Measurements from ENCODE around the gene PRELP.

The PRELP gene

DNA sequence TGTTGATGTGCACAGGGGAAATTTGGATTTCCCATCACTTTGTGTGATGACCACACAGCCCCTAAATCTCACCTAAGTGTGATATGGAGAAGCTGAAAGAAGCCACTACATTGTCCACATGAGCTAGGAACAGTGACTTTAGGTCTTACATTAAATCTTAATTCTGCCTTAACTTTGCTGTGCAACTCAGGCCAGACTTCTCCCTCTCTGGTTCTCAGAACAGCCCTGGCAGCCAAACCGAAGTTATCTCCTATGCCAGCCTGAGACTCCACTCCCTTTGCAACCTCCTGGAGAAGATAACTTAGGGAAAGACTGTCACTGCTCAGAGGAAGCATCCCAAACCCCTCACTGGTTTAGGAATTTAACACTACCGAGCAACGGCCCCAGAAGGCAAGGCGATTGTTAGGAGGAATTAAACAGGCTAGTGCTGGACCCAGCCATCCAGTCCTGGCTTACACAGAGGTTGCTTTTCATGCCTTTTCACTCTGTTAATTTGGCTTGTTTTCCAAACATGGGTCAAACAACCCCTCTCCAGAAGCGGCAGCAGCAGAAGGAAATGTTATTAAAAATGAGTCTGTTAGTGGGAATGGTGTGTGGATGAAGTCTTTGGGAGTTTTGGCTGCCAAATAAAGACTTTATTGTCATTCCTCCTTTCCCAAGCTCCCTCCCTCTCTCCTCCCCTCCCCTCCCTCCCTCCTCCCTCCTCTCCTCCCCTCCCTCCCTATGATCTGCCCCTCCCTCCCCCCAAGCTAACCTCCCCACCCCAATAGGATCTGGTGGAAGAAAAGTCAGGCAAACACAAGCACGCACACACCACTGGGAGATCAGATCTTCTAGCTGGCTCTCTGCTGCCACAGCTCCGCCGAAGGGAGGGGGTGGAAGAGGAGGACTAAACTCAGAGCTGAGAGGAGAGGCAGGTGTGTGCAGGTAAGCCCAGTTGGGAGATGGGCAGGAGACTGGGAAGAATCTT, at the start of gene PRELP:
TSS of gene PRELP (plus strand) at position 795 of the 970 bp plus-strand sequence. CDS start 7,379 bp downstream, outside the sequence.
- peak; percentile 38 for DNase-seq (ENCODE audit: extremely low read depth, low read depth)
- TF ChIP-seq, protein P1, sequence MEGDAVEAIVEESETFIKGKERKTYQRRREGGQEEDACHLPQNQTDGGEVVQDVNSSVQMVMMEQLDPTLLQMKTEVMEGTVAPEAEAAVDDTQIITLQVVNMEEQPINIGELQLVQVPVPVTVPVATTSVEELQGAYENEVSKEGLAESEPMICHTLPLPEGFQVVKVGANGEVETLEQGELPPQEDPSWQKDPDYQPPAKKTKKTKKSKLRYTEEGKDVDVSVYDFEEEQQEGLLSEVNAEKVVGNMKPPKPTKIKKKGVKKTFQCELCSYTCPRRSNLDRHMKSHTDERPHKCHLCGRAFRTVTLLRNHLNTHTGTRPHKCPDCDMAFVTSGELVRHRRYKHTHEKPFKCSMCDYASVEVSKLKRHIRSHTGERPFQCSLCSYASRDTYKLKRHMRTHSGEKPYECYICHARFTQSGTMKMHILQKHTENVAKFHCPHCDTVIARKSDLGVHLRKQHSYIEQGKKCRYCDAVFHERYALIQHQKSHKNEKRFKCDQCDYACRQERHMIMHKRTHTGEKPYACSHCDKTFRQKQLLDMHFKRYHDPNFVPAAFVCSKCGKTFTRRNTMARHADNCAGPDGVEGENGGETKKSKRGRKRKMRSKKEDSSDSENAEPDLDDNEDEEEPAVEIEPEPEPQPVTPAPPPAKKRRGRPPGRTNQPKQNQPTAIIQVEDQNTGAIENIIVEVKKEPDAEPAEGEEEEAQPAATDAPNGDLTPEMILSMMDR (IDR thresholded peaks at IDR 0.05; ENCODE audit: low read depth, low read length): peak; percentile 16

DNA sequence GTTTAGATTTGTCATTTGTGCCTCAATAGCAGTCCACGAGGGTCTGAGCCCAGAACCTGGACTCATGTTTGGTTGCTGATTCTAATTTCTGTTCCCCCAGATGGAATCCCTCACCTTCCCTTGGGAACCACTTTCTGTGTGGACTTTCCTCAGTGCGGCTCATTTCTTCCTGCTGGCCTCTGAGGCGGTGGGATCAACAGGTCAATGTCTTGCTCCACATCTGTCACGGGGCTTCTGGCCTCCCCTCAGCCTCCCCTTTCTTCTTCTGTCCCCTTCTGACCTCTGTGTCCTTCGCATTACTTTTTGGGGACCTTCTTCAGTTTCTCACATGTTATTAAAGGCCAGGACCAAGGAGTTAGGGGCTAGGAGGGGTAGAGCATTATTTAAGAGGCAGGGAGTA, 49.2 kb upstream of the PRELP start:
- TF ChIP-seq, protein P1 (IDR thresholded peaks at IDR 0.05; ENCODE audit: low read depth, low read length): no peak
- no peak for DNase-seq (ENCODE audit: extremely low read depth, low read depth)

DNA sequence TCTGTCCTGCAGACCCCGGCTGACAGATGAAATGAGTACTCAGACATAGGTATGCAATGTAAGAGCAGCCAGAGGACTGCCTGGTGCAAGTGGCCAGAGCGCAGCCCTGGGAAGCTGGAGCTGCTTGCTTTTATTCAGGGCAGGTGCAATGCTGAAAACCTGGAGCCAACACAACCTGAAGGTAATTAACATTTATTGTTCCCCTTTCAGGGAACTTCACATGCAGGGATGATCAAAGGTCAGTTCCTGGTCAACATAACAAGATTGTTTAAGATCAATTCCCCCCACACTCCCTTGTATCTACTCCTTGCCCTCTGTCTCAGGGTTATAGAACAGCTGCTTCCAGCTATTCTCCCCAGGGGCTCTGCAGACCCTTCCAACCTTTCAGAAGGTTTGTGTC, 48.7 kb upstream of the PRELP start:
- no peak for DNase-seq (ENCODE audit: extremely low read depth, low read depth)
- TF ChIP-seq, protein P1 (IDR thresholded peaks at IDR 0.05; ENCODE audit: low read depth, low read length): no peak

DNA sequence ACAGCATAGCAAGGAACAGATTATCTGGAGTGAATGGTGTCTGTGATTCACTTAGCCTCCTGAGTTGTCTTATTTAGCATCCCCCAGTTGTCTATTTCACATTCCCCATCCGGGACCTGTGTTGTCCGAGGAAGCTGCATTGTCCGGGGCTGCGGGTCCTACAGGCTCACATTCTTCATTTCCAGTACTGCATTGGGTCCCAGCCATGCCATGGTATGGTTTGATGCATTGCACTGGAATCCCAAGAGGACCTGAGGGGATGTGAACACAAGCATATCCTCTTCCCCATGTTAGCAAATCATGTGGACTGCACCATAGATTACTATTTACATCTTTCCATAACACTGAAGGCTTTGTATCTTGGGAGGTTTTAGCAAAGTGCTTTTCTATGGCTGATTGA, 48.2 kb upstream of the PRELP start:
- TF ChIP-seq, protein P1 (IDR thresholded peaks at IDR 0.05; ENCODE audit: low read depth, low read length): no peak
- DNase-seq (ENCODE audit: extremely low read depth, low read depth): no peak

DNA sequence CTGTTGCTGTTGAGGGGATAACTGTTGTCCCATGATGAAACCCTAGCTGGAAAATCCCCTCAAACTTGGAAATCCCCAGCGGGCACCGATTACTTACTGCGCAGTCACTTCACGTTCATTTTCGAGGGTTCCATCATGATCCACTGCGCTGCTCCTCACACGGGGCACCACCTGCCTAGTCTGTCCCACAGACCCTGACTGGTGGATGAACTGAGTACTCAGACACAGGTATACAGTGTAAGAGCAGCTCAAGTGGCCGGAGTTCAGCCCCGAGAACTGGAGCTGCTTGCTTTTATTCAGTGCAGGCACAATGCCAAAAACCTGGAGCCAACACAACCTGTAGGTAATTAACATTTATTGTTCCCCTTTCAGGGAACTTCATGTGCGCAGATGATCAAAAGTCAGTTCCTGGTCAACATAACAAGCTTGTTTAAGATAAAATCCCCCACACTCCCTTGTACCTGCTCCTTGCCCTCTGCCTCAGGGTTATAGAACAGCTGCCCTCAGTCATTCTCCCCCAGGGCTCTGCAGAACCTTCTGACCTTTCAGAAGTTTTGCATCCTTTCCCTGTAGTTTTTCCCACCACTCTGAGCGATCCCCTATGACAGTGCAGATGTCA, 46.5 kb upstream of the PRELP start:
- TF ChIP-seq, protein P1 (IDR thresholded peaks at IDR 0.05; ENCODE audit: low read depth, low read length): no peak
- DNase-seq (ENCODE audit: extremely low read depth, low read depth): no peak

DNA sequence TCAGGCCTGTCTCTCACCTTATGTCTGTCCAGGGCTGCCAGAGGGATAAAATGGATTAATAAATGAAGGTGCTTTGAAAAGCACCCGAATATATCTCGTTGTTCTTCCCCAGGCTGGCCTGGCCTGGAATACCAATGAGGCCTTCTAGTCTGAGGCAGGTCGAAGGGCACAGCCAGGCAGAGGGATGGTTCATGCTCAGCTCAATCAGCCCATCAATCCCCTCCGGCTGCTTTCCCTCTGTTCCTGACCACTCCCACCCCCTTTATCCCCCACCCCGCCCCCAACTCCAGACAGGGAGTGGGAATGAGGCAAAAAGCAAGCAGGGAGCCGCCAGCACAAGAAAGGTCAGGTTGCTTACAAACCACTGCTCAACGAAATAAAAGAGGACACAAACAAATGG, 40.0 kb upstream of the PRELP start:
- TF ChIP-seq, protein P1 (IDR thresholded peaks at IDR 0.05; ENCODE audit: low read depth, low read length): no peak
- DNase-seq (ENCODE audit: extremely low read depth, low read depth): no peak
